Activated gamma-delta T cell (primary cell): Measurements from ENCODE around the gene OR7D4.
"Not testable (repeated sequence)": the region's sequence is repeated elsewhere in the genome, so short reads cannot be mapped to it uniquely, and the experiment has no call there.

ENCODE experiments used
- DNase-seq: peaks from one replicate; lab custom pipeline; 2025; lab: John Stamatoyannopoulos, UW
- total RNA-seq, 2 donors: gene quantifications; one replicate each; lab custom pipeline; 2026; lab: John Stamatoyannopoulos, UW

Gene OR7D4
- total RNA-seq = 0 to 0.10 reads per million in 2 donors

- no peak for DNase-seq
Measured at GRCh38 chr19:9219489-9219888, at the start of gene OR7D4. OR7D4 (minus strand) TSS chr19:9219589; CDS start chr19:9214837, 4,752 bp downstream.

- DNase-seq = no peak
Measured at GRCh38 chr19:9251236-9251635, 31.8 kb upstream of the OR7D4 start.

DNA sequence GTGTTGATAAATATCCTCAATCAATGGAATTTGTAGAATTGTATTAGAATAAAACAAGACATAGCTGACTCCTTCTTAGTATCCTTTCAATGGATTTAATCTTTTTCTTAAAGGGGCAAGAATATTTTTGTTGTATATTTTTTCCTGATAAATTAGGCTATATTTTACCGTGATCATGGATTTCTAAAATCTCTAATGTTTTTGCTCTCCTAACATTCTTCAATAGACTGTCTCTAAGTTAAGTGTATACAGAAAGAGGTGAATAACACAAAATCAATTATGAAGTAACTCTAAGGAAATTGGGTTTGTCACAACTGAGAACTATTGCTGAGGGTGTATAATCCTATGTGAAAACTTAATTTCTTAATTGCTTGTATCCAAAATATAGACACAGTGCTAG, 31.2 kb upstream of the OR7D4 start, which contains the start of gene OR7E24:
Gene OR7E24, plus strand, starts transcription at position 301 of the 400 bp plus-strand sequence. CDS start 114 bp downstream, outside the sequence.
- DNase-seq = no peak

DNA sequence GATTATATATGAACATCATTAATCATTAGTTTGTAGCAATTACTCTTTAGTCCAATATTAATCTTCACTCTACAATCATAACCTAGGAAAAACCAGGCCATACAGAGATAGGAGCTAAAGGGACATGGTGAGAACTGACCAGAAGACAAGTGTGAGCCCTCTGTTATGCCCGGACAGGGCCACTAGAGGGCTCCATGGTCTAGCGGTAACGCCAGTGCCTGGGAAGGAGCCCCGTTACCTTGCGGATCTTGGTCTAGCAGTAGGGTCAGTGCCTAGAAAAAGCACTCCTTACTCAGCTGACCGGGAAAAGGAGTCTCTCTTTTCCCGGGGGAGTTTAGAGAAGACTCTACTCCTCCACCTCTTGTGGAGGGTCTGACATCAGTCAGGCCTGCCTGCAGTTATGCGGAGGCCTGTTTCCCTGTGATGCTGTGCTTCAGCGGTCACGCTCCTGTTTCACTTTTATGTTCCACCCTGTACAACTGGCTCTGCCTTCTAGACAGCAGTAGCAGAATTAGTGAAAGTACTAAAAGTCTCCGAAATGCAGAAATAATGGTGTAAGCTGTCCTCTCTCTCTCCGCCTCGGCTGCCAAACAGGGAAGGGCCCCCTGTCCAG, 13.8 kb downstream of the OR7D4 start:
- no peak for DNase-seq

DNA sequence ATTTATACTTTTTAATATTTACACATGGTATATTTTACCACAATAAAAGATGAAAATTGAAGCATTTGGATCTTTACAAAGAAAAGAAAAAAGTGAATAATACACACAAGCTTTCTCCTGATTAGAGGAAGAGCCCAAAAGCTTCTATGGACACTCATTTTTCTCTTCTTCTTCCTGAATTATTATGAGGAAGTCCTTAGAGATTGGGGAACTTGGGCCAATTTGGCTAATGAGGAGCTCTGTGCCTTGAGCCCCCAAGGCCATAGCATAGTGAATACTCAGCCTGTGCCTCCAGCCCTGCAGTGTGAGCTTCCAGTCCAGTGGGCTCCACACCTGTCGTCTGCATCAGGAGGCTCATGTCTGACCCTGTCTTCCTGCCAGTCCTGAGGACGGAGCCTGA, 21.3 kb downstream of the OR7D4 start:
- not testable (repeated sequence) for DNase-seq

DNA sequence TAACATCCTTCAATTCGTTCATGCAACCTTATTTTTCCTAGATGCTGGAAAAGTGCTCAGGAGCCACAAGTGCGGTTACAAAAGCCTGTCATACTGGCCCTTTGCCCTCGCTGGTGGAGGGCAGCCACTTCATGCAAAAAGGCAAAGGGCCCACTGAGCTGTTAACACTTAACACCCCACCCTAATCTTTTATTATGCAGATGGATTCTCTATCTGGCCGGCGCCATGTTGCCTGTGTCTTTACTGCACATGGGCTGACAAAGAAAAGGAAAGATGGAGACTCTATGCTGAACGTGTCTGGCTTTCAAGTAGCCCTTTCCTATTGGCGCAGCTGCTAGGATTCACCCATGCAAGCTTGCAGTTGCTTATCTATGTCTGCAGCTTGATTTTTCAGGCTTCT, 29.9 kb downstream of the OR7D4 start:
- no peak for DNase-seq

DNA sequence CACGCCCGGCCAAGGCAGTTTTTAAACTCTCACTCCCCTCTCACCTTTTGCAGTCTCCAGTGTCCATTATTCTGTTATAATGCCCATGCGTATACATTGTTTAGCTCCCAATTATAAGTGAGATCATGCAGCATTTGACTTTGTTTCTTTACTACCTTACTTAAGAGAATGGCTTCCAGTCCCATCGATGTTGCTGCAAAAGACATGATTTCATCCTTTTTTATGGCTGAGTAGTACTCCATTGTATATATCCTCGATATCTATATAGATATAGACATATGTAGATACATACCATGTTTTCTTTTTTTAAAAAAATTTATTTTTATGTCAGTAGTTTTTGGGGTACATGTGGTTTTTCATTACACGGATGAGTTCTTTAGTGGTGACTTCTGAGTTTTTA, 32.2 kb downstream of the OR7D4 start:
- DNase-seq = no peak

- no peak for DNase-seq
Measured at GRCh38 chr19:9183000-9183399, 36.4 kb downstream of the OR7D4 start.

GRCh38 chr19:9178901-9179300, 40.5 kb downstream of the OR7D4 start, which contains the start of gene OR7D2:
OR7D2 (plus strand) TSS chr19:9178979; CDS start chr19:9185782, 6,803 bp downstream.
- DNase-seq = no peak

- DNase-seq = no peak
Measured at GRCh38 chr19:9175326-9175725, 44.1 kb downstream of the OR7D4 start.

DNA sequence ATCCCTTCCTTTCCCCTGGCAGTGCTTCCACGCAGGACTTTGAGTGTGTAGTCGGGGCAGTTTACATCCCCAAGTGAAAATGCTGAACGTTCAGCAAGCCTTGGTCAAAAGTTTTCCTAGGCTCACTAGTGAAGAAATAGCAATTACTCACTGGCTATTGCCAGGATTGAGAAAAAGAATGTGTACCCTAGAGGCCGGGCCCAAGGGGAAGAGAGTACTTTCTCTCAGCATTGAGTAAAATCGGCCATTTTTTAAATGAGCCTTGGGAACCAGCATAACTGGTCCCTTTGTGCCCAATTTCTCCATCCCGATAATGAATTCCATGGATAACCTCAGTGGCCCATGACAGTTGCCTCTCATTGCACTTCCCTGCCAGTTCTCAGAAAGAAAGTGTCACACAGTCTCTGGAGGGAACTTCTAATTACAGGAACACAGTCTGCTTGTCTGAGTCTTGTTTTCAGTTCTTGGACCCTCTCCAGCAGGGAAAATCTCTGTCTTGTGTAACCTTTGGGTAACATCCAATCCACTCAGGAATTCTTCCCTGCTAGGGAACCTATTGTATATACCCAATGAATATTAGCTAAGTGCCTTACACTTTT, 47.9 kb downstream of the OR7D4 start:
- no peak for DNase-seq

DNA sequence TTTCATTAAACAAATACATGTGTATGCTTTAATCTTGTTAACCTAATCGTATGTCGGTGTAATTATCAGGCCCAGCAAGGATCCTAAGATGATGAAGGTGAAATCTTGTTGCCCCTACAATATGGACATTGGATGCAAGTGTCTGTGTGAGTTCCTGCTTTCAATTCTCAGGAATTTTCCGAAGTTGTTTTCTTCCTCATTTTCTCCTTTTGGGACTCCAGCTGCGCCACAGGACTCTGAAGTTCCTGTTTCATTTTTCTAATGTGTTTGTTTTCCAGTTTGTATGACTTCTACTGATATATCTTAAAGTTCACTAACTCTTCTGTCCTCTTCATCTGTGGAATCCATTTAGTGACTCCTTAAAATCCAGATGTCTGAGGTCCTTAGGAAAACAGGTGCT, 52.5 kb downstream of the OR7D4 start:
- DNase-seq = no peak

GRCh38 chr19:9165261-9165660, 54.1 kb downstream of the OR7D4 start:
- DNase-seq = no peak

- no peak for DNase-seq
Measured at GRCh38 chr19:9161427-9161826, 58.0 kb downstream of the OR7D4 start.
